22Rv1 (cell line): ENCODE measurements around the gene ZCCHC2.

Experiments used
- H3K27ac ChIP-seq: fragments of 450-650 bp; 2 replicates; pipeline ENCODE4 v1.5.1; 2017
- CTCF ChIP-seq: fragments of 450-650 bp; IDR thresholded peaks from 2 replicates; pipeline ENCODE4 v1.5.1; 2017; ENCODE audit warnings: mild to moderate bottlenecking
- ZFX ChIP-seq: fragments of 450-650 bp; IDR thresholded peaks from 2 replicates; pipeline ENCODE4 v1.6.1; 2017; ENCODE audit warnings: antibody characterized with exemption, borderline replicate concordance

The ZCCHC2 gene

GRCh38 chr18:62526098-62527025 lies 3.5 kb downstream of the ZCCHC2 start:
- H3K27ac ChIP-seq = peak overlapping the region; percentile 96
- TF ChIP-seq CTCF = no peak
- TF ChIP-seq ZFX = no peak

- TF ChIP-seq ZFX (no peak), CTCF (no peak)
- H3K27ac ChIP-seq = no peak overlapping the region
These were observed 6.8 kb downstream of the ZCCHC2 start for GRCh38 chr18:62529597-62529996.

- no peak overlapping the region for H3K27ac ChIP-seq
- no peak for TF ChIP-seq CTCF
- no peak for TF ChIP-seq ZFX
These were observed 8.3 kb downstream of the ZCCHC2 start for GRCh38 chr18:62531078-62531477.

- TF ChIP-seq CTCF = no peak
- no peak for TF ChIP-seq ZFX
- H3K27ac ChIP-seq = no peak overlapping the region
These were observed 9.1 kb downstream of the ZCCHC2 start for GRCh38 chr18:62531931-62532330.

- H3K27ac ChIP-seq = no peak overlapping the region
- TF ChIP-seq CTCF = no peak
- TF ChIP-seq ZFX = no peak
These were observed 13.2 kb downstream of the ZCCHC2 start for GRCh38 chr18:62536005-62536404.

- TF ChIP-seq ZFX (no peak), CTCF (no peak)
- H3K27ac ChIP-seq = no peak overlapping the region
These were observed 14.4 kb downstream of the ZCCHC2 start for GRCh38 chr18:62537042-62537894.

GRCh38 chr18:62537946-62538345 lies 15.1 kb downstream of the ZCCHC2 start:
- TF ChIP-seq CTCF (no peak), ZFX (no peak)
- H3K27ac ChIP-seq = no peak overlapping the region
